ENCODE data around the gene NR6A1. TPM values are rescaled to one million over a fixed set of nuclear protein-coding genes. Genes with fewer than 3 reads are reported as not detected.

The NR6A1 gene
- total RNA-seq, 1 donor from 2014 or later: 0.56 TPM

DNA sequence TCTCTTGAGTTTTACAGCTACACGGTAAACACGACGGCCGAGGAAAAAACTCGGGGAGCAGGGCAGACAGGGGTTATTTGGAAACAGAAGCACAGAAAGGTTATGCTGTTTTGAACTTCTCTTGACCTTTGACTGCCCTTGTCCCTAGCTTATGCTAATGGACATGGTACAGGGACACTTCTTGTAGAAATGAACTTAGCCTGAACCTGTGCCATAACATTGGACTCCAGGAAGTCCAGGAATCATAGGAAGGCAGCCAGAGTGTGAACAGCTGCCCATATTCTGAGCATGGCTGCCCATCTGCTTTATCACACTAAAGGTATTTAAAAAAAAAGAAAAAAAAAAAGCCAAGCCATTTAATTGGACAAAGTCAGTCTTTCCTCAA is 46.1 kb downstream of the NR6A1 start:
- Mint-ChIP-seq H3K4me1 (ENCODE audit: unreplicated experiment) (peaks cover 4% of the 10 kb centered on the region), H3K27ac (ENCODE audit: unreplicated experiment) (no peak overlapping the region), H3K27me3 (ENCODE audit: unreplicated experiment) (no peaks in the 10 kb centered on the region), H3K36me3 (ENCODE audit: unreplicated experiment) (no peaks in the 10 kb centered on the region), H3K9me3 (ENCODE audit: unreplicated experiment) (no peaks in the 10 kb centered on the region), H3K4me3 (ENCODE audit: unreplicated experiment) (no peak overlapping the region)
- TF ChIP-seq CTCF (IDR thresholded peaks at IDR 0.05): no peak
- no peak for DNase-seq (ENCODE audit: extremely low spot score, unreplicated experiment)

- no peaks in the 10 kb centered on the region for H3K36me3 Mint-ChIP-seq (ENCODE audit: unreplicated experiment)
- no peak overlapping the region for H3K4me3 Mint-ChIP-seq (ENCODE audit: unreplicated experiment)
- H3K27me3 Mint-ChIP-seq (ENCODE audit: unreplicated experiment): no peaks in the 10 kb centered on the region
- DNase-seq (ENCODE audit: extremely low spot score, unreplicated experiment): no peak
- H3K4me1 Mint-ChIP-seq (ENCODE audit: unreplicated experiment): peaks cover 4% of the 10 kb centered on the region
- H3K9me3 Mint-ChIP-seq (ENCODE audit: unreplicated experiment): no peaks in the 10 kb centered on the region
- no peak for TF ChIP-seq CTCF (IDR thresholded peaks at IDR 0.05)
- no peak overlapping the region for H3K27ac Mint-ChIP-seq (ENCODE audit: unreplicated experiment)
Observed at GRCh38 chr9:124724415-124725067, 46.6 kb downstream of the NR6A1 start.

DNA sequence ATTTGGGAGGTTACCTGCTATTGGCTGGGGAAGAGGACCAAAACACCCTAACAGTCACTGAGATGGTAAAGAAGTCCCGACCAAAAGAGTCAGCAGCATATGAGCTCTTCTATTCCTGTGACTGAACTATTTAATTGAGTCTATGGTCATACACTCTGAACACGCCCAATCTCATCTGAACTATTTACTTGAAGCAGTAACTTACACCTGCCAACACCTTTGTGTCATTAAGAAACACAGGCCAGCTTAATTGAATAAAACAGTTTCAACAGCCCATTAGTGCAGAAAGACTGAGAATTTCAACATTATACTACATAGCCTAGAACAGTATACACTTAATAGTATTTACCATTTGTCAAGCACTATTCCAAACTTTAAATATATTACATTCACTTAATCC is 47.8 kb downstream of the NR6A1 start:
- H3K4me3 Mint-ChIP-seq (ENCODE audit: unreplicated experiment): no peak overlapping the region
- no peak for TF ChIP-seq CTCF (IDR thresholded peaks at IDR 0.05)
- no peak overlapping the region for H3K27ac Mint-ChIP-seq (ENCODE audit: unreplicated experiment)
- H3K4me1 Mint-ChIP-seq (ENCODE audit: unreplicated experiment): peaks cover 4% of the 10 kb centered on the region
- no peaks in the 10 kb centered on the region for H3K36me3 Mint-ChIP-seq (ENCODE audit: unreplicated experiment)
- no peaks in the 10 kb centered on the region for H3K9me3 Mint-ChIP-seq (ENCODE audit: unreplicated experiment)
- no peaks in the 10 kb centered on the region for H3K27me3 Mint-ChIP-seq (ENCODE audit: unreplicated experiment)
- DNase-seq (ENCODE audit: extremely low spot score, unreplicated experiment): no peak

GRCh38 chr9:124721109-124721906 is 49.8 kb downstream of the NR6A1 start:
- DNase-seq (ENCODE audit: extremely low spot score, unreplicated experiment): no peak
- H3K27me3 Mint-ChIP-seq (ENCODE audit: unreplicated experiment): no peaks in the 10 kb centered on the region
- H3K36me3 Mint-ChIP-seq (ENCODE audit: unreplicated experiment): no peaks in the 10 kb centered on the region
- TF ChIP-seq CTCF (IDR thresholded peaks at IDR 0.05): no peak
- no peak overlapping the region for H3K27ac Mint-ChIP-seq (ENCODE audit: unreplicated experiment)
- H3K4me1 Mint-ChIP-seq (ENCODE audit: unreplicated experiment): peaks cover 4% of the 10 kb centered on the region
- no peaks in the 10 kb centered on the region for H3K9me3 Mint-ChIP-seq (ENCODE audit: unreplicated experiment)
- H3K4me3 Mint-ChIP-seq (ENCODE audit: unreplicated experiment): no peak overlapping the region

GRCh38 chr9:124720429-124721108 is 50.5 kb downstream of the NR6A1 start:
- TF ChIP-seq CTCF (IDR thresholded peaks at IDR 0.05): no peak
- Mint-ChIP-seq H3K36me3 (ENCODE audit: unreplicated experiment) (no peaks in the 10 kb centered on the region), H3K27ac (ENCODE audit: unreplicated experiment) (no peak overlapping the region), H3K27me3 (ENCODE audit: unreplicated experiment) (no peaks in the 10 kb centered on the region), H3K4me1 (ENCODE audit: unreplicated experiment) (peaks cover 4% of the 10 kb centered on the region), H3K4me3 (ENCODE audit: unreplicated experiment) (no peak overlapping the region), H3K9me3 (ENCODE audit: unreplicated experiment) (no peaks in the 10 kb centered on the region)
- DNase-seq (ENCODE audit: extremely low spot score, unreplicated experiment): no peak
